Measurements from ENCODE around the gene CCDC174.

DNA sequence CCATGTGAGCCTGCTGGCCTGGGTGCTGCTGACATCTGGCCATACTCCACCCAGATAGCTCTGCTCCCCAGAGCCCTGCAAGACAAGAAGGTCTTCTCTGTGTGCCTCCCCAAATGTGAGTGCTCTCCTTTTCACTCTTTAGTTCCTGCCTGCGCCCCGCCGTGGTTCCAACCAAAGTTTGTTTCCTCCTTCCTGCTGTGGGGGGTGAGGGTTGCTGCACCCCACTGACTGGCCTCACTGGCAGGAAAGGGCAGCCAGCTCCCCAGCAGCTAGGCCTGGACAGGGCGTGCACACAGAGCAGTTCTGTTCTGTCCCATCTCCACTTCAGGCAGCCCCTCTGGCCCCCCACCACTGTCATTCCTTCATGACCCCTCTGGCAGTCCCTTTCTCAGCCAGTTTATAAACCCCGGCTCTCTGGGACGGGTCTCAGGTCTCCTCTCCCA is 5.4 kb upstream of the CCDC174 start:
- TF ChIP-seq POLR2A (IDR thresholded peaks at IDR 0.05; ENCODE audit: low read depth, low read length) (no peak), POLR2AphosphoS5 (IDR thresholded peaks at IDR 0.05; ENCODE audit: low read depth, low read length) (no peak), TAF1 (IDR thresholded peaks at IDR 0.05; ENCODE audit: low read depth, low read length) (no peak), SPI1 (IDR thresholded peaks at IDR 0.05; ENCODE audit: low read depth, low read length) (no peak), PAX5 (IDR thresholded peaks at IDR 0.05; ENCODE audit: insufficient read depth, low read length, severe bottlenecking) (no peak)

All from GM12891 (cell line).